GM19438 (cell line): ENCODE measurements around the gene TCP11X2.
"Not testable (repeated sequence)": the region's sequence is repeated elsewhere in the genome, so short reads cannot be mapped to it uniquely, and the experiment has no call there.

Source experiments
- ATAC-seq: cut with Tn5 transposase; IDR thresholded peaks from one replicate; pipeline ENCODE4 v1.9.1; 2021; ENCODE audit warnings: low read depth; ENCODE audit not compliant: unreplicated experiment

The TCP11X2 gene

DNA sequence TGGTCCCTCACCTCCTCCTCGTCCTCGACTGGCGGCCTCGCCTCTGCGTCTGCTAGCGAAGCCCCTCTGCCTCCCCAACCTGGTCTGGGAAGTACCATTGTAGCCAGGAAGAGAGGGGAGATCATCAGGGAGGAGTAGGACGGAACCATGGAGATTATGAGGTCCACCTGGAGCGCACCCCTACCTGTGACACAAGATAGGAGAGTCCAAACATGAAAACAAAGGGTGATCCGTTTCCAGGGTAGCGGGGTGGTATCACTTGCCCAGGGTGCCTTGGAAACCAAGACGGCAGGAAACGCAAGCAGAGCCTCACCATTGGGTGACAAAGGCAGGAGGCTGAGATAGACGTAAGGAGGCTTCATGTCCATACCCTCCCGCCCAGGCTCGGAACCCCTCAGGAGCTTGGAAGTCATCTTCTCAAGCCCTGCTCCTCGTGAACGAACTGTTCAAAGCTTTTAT lies at the start of gene TCP11X2:
TSS of gene TCP11X2 (minus strand) at position 51 of the 459 bp plus-strand sequence.
- not testable (repeated sequence) for ATAC-seq

GRCh38 chrX:102517326-102517725 lies 45.7 kb upstream of the TCP11X2 start:
- ATAC-seq = no peak

- peak; percentile 93 for ATAC-seq
These were observed 44.6 kb upstream of the TCP11X2 start, which contains the start of gene TMSB15A for GRCh38 chrX:102515975-102516941. TSS of gene TMSB15A (minus strand) at chrX:102516739.

DNA sequence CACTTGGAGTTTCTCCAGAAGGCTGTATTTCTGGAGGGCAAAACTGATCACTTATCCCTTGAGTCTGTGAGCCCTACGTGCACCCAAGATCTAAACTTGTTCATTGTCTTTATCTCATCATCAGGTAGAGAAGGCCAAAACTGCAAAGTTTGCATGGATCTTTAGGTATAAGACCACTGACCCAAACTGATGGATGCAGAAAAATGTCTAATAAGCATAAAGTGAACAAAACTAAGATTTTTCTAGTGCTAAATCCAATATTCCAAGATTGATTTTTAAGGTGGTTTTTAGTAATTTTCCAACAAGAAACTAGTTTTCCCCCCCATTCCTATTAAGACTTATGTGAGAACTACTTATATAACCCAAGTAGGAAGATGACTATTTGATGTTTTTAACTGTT lies 42.9 kb upstream of the TCP11X2 start:
- no peak for ATAC-seq

DNA sequence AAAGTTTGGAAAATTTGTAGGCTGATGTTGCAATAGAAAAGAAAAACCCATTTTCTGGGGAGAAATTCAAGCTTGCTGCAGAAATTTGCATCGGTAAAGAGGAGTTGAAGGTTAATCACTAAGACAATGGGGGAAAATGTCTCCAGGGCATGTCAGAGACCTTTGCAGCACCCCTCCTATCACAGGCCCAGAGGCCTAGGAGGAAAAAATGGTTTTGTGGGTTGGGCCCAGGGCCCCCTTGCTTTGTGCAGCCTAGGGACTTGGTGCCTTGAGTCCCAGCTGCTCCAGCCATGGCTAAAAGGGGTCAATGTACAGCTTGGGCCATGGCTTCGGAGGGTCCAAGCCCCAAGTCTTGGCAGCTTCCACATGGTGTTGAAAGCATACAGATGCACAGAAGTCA lies 27.1 kb upstream of the TCP11X2 start:
- ATAC-seq = no peak

DNA sequence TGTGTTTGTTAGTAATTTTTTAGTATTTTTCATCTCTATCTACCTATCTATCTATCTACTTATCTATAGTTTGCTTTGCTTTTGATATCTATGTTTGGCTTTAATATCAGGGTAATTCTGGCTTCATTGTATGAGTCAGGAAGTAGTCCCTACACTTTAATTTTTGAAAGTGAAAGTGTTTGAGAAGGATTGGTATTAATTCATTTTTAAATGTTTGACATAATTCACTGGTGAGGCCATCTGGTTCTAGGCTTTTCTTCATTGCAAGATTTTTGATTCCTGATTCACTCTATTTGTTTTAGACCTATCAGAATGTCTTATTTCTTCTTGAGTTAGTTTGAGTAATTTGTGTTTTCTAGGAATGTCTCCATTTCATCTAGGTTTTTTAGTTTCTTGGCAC lies 20.2 kb upstream of the TCP11X2 start:
- no peak for ATAC-seq

DNA sequence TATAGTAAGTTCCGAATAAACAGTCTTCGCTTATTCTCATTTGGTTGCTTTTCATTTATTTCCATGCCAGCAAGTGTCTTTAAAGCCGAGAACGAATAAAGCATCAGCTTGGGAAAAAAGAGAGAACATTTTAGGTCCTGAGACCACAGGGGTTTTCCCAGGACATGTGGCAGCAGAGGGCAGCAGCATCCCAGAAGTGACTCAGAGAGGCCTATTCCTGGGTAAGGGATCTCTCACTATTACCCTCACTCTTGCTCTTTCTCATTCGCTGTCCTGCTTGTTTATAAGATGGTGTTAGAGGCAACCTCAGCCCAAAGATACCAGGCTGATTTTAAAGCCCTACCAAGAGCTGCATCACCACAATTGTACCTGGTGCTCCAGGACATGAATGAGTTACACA lies 7.2 kb upstream of the TCP11X2 start:
- ATAC-seq = not testable (repeated sequence)

DNA sequence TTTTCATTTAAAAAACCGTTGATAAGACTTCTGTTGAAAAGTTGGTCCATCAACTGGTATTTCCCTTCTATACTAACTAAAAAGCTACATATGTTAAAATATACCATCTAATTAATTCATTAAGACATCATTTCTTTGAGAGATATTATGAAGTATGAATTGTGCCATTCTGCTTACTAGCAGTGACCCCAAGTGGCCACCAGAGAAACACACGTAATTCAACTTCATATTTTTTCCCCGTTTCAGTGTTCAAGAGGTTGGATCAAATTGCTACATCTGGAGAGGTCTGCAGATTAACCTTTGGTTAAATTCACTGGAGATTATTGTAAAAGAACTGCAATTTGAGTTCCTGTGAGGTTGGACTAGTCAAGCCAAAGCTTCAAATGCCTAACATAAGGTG lies 1.4 kb downstream of the TCP11X2 start:
- not testable (repeated sequence) for ATAC-seq

GRCh38 chrX:102458615-102459014 lies 13.0 kb downstream of the TCP11X2 start:
- ATAC-seq = not testable (repeated sequence)

DNA sequence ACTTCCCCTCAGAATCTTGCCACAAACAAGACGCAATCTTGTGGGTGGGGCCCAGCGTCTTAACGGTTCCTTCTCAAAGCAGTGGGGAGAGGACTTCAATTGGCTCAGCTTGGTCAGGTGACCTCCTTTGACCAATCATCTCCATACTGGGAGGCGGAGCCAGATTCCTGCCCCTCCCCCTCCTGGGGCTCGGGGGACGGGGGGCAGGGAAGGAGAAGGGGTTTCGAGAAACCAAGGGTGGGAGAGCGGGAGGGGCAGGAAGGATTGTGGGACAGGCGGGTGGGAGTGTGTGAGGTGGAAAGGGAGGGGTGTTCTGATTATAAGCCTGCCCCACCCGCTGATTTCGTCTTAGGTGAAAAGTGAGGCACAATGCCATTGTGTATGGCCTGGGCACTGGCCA lies 31.7 kb downstream of the TCP11X2 start, which contains the start of gene NXF2B:
TSS of gene NXF2B (minus strand) at position 101 of the 400 bp plus-strand sequence. CDS start 59,972 bp downstream, outside the sequence.
- ATAC-seq = not testable (repeated sequence)

DNA sequence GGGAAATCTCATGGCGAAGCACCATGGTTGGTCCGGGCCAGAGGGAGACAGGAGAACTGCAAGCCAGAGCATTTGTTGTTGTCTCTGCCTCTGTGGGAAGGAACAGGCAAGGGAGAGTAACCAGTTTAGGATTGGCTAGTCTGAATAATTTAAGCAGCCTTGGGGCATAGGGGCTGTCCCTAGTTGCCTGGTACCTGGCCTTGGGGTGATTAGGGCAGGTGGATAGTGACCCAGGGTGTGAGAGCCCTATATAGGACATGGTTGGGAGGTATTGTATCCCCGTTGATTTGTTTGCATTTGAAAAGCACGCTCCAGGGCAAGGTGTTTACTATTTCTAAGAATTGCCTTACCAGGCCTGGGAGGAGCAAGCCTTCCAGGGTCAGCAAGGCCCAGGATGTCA lies 57.1 kb downstream of the TCP11X2 start:
- ATAC-seq = not testable (repeated sequence)
